Heart right ventricle (tissue), 16 donors: Measurements from ENCODE around the gene JAK3. TPM values are rescaled to one million over a fixed set of nuclear protein-coding genes. Genes with fewer than 3 reads are reported as not detected.

Experiments used
- ATAC-seq, 8 donors: fragments of 200-7000 bp; cut with Tn5 transposase; one replicate each; pipeline ENCODE4 v1.9.1; 2020; ENCODE audit warnings: mild to moderate bottlenecking in 8 of 8, moderate library complexity in 8 of 8, moderate number of reproducible peaks in 1 of 8
- DNase-seq, 2 donors: peaks; one replicate each; pipeline ENCODE4 v3.0.0-alpha.2; 2020
- H3K27ac ChIP-seq, 10 donors: fragments of 200-600 bp; sonication (generic) in 2 of 10; one replicate each; pipeline versions ENCODE4 v1.5.0 to v1.8.0; 2020 to 2022; ENCODE audit warnings: mild to moderate bottlenecking in 3 of 10
- H3K27me3 ChIP-seq, 7 donors: fragments of 200-600 bp; one replicate each; pipeline ENCODE4 v1.8.0; 2021 to 2022; ENCODE audit warnings: mild to moderate bottlenecking in 2 of 7
- H3K36me3 ChIP-seq, 9 donors: fragments of 200-600 bp; sonication (generic) in 1 of 9; one replicate each; pipeline versions ENCODE4 v1.5.0 to v1.8.0; 2020 to 2022; ENCODE audit warnings: mild to moderate bottlenecking in 2 of 9
- H3K4me1 ChIP-seq, 9 donors: fragments of 200-600 bp; sonication (generic) in 1 of 9; one replicate each; pipeline versions ENCODE4 v1.5.0 to v1.8.0; 2020 to 2022; ENCODE audit warnings: mild to moderate bottlenecking in 4 of 9
- H3K4me3 ChIP-seq, 10 donors: fragments of 200-600 bp; sonication (generic) in 2 of 10; one replicate each; pipeline versions ENCODE4 v1.5.0 to v1.8.0; 2020 to 2022; ENCODE audit warnings: mild to moderate bottlenecking in 7 of 10, moderate library complexity in 2 of 10
- H3K9me3 ChIP-seq, 11 donors: fragments of 200-600 bp in 10 of 11; sonication (generic) in 2 of 11; one replicate each; pipeline versions ENCODE4 v1.5.0 to v1.8.0; 2013 to 2022; ENCODE audit warnings: mild to moderate bottlenecking in 2 of 11, control low read depth in 1 of 11, moderate library complexity in 1 of 11
- CTCF ChIP-seq, 9 donors: fragments of 200-600 bp; sonication (generic) in 2 of 9; IDR thresholded peaks; one replicate each; pipeline versions ENCODE4 v1.5.0 to v1.8.0; 2021 to 2022; ENCODE audit warnings: antibody characterized with exemption in 9 of 9, mild to moderate bottlenecking in 5 of 9, moderate library complexity in 1 of 9
- WGBS, 2 donors: extraction: QIAGEN DNeasy Blood & Tissue Kit; methylation state at CpG; one replicate each; pipeline ENCODE4 v1.1.7; 2013; ENCODE audit warnings: inconsistent platforms in 1 of 2; 5-methylcytosine and 5-hydroxymethylcytosine counted together
- intact Hi-C, 10 donors: fragments of 100-400 bp; cut with DNase I; formaldehyde crosslinking; loops; one replicate each; pipeline versions ENCODE4 v1.11.1 to v1.14.2; 2022
- polyA plus RNA-seq, 2 donors: library from polyadenylated mRNA; stranded (reverse); fragments of 200-250 nt; gene quantifications; one replicate each; pipeline ENCODE4 v1.2.3, GENCODE V29; 2013
- total RNA-seq, 10 donors: library from RNA; stranded (reverse); fragmentation: NEBNext Ultra II Directional in 3 of 10; extraction: Animal tissue kit (Norgen Biotek cat#: 25700) in 3 of 10; gene quantifications; one replicate each; pipeline versions ENCODE4 v1.2.1 to v1.2.4, GENCODE V29; 2021 to 2023
- donor health status: Arrhythmogenic right ventricular cardiomyopathy.
- donor health status: ischemic (EF 13 %, LVEDD 7.1; RV severe dilation, severe dysfunction).
- donor health status: healthy with polysubstance abuse.
- donor health status: DM: no; HTN: yes; CAD: no.
- donor health status: DM: no; HTN: no; CAD: no.
- donor health status: ischemic (EF 25% LVEDD 6.9; RV normal size, moderate dysfunction).
- donor health status: ischemic (EF 25% LVEDD 5.7; RV mildly dilated, moderate dysfunction).
- donor health status: healthy.
- donor health status: DM: yes; HTN: yes; CAD: no.
- donor health status: Ischemic cardiomyopathy.
- donor health status: ischemic (EF 35%, LVEDD 5.7; RV mildly dilated, moderate dysfunction).
- donor health status: nonischemic (EF 11% LVEDD 7.7; RV severe dilation, severe dysfunction).
- donor health status: DM: yes; HTN: yes; CAD: no.
- donor health status: PGD.
- donor health status: ischemic (EF 29% LVEDD 5.4; RV normal size, mild dysfunction).
- donor health status: nonischemic (EF 23%, LVEDD 6.1; RV moderate dilation, normal function).

Gene JAK3
- total and polyA plus RNA-seq, 12 donors = 0.59 to 16.9 (median 1.6) TPM

DNA sequence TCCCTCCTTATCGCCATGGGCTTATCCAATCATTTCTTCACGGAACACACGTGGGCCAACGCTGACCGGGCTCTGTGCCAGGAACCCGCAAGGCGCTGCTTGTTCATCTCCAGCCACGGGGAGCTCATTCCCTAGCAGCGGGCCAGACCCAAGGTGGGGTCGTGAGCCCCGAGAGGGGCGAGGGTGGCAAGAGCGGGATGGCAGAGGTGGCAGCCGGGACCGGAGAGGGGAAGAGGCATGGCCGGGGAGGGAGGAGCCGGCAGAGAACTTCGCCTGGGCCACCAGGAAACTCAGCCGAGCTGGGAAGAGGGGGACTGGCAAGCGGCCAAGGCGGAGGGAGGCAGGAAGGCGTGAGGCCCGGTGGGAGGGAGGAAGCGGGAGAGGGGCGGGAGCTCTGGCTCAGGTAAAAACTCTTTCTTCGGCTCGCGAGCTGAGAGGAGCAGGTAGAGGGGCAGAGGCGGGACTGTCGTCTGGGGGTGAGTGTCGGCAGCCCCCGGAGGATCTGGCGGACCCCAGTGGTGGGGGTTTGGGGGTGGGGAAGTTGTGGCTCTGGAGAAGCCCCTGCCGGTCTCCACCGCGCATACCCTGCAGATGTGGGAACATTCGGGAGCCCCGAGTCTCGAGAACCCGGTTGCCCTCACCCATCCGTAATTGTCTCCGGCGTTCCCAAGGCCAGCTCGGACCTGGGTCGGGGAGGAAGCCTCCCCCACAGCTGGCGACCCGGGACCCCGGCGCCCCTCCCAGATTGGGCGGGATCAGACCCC, 52.9 kb downstream of the JAK3 start, which contains the start of gene B3GNT3:
Gene B3GNT3, plus strand, starts transcription at position 408 of the 764 bp plus-strand sequence. CDS start 12,670 bp downstream, outside the sequence.
- Histone ChIP-seq H3K27me3 (peaks cover 0 to 82% (median 61%) of the 10 kb centered on the region in 7 donors), H3K9me3 (no peaks in the 10 kb centered on the region), H3K27ac (no peak within 1 kb of the TSS), H3K4me1 (peaks cover 0 to 19% (median 0%) of the 10 kb centered on the region in 9 donors), H3K4me3 (peak within 1 kb of the TSS in 1 of 10 donors; percentile 34), H3K36me3 (no peaks in the 10 kb centered on the region)
- no peak for ATAC-seq
- TF ChIP-seq CTCF (IDR thresholded peaks at IDR 0.05) = no peak
- 4 to 7% methylated on average over 49 to 50 of the region's 50 CpGs for WGBS, 2 donors
- peak in 1 of 2 donors; percentile 34 for DNase-seq
- intact Hi-C loops = loop anchor here in 1 of 10 donors (5.0 kb wide), 1 partner anchor 363 kb away; no protein-coding TSS in a partner anchor

DNA sequence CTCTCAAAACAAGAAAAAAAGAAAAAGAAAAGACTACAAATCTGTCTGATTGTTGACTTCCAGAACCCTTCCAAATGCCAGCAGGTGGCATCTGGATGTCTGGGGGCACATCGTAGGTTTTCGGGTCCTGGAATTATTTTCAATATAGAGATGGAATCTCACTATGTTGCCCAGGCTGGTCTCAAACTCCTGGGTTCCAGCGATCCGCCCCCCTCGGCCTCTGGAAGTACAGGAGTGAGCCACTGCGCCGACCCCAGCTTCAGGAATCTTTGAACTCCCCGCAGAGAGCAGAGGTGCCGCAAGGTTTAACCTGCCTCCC, 53.4 kb downstream of the JAK3 start:
- 38 to 51% methylated on average over 9 of the region's 9 CpGs for WGBS, 2 donors
- intact Hi-C loops = loop anchor here in 1 of 10 donors (5.0 kb wide), 1 partner anchor 362 kb away; no protein-coding TSS in a partner anchor
- TF ChIP-seq CTCF (IDR thresholded peaks at IDR 0.05) = no peak
- peaks cover 0 to 19% (median 0%) of the 10 kb centered on the region in 9 donors for H3K4me1 ChIP-seq
- no peak overlapping the region for H3K27ac ChIP-seq
- DNase-seq = no peak
- peak overlapping the region in 1 of 10 donors; percentile 34 for H3K4me3 ChIP-seq
- no peak for ATAC-seq
- no peaks in the 10 kb centered on the region for H3K36me3 ChIP-seq
- H3K27me3 ChIP-seq = peaks cover 0 to 77% (median 58%) of the 10 kb centered on the region in 7 donors
- no peaks in the 10 kb centered on the region for H3K9me3 ChIP-seq

DNA sequence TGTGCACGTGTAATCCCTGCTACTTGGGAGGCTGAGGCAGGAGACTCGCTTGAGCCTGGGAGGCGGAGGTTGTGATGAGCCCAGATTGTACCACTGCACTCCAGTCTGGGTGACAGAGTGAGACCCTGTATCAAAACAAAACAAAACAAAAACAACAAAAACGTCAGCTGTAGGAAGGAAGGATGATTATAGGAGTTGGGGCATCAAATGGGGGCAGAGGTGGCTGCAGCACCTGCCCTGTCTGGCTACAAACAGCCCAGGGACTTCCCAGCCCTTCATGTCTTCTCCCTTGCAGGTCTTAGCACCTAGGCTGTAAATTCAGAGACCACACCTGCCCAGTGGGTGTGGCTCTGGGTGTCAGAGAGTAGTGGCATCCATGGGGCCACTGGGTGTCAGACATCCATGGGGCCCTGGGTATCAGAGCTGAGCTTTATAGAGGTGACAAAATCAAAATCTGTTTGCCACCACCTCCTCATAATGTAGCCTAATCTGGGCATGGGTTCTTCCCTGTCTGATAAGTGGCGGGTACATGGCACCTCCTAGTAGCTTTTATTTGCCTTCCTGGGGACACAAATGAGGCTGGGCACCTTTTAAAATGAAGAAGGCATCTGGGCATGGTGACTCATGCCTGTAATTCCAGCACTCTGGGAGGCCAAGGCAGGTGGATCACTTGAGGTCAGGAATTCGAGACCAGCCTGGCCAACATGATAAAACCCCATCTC, 57.6 kb downstream of the JAK3 start:
- Histone ChIP-seq H3K4me1 (peaks cover 0 to 16% (median 0%) of the 10 kb centered on the region in 9 donors), H3K36me3 (peaks cover 0 to 4% (median 0%) of the 10 kb centered on the region in 9 donors), H3K27ac (no peak overlapping the region), H3K9me3 (no peaks in the 10 kb centered on the region), H3K27me3 (peaks cover 0 to 40% (median 27%) of the 10 kb centered on the region in 7 donors), H3K4me3 (no peak overlapping the region)
- TF ChIP-seq CTCF (IDR thresholded peaks at IDR 0.05) = no peak
- 67 to 72% methylated on average over 6 of the region's 6 CpGs for WGBS, 2 donors
- intact Hi-C loops = loop anchor here in 1 of 10 donors (5.0 kb wide), 1 partner anchor 358 kb away; no protein-coding TSS in a partner anchor
- no peak for ATAC-seq
- DNase-seq = no peak

DNA sequence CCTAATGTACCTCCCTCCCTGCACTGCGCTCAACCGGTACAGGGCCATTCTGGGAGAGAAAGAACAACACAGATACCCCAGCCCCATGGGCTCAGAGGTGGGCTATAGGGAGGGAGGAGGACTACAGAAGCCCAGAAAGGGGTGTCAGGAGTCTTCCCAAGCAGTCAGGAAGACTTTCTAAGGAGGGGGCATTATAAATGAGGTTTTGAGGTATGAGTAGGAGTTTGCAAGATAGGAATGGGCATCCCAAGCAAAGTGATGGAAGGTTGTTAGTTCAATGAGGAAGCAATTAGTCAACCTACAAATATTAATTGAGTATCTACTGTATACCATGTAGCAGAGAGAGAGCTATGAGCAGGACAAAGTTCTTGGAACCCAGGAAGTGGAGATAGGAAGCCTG, 59.1 kb downstream of the JAK3 start:
- no peak for TF ChIP-seq CTCF (IDR thresholded peaks at IDR 0.05)
- Histone ChIP-seq H3K4me1 (peaks cover 0 to 10% (median 0%) of the 10 kb centered on the region in 9 donors), H3K4me3 (no peak overlapping the region), H3K36me3 (peaks cover 0 to 12% (median 0%) of the 10 kb centered on the region in 9 donors), H3K9me3 (no peaks in the 10 kb centered on the region), H3K27ac (no peak overlapping the region), H3K27me3 (peaks cover 0 to 24% (median 11%) of the 10 kb centered on the region in 7 donors)
- 80 to 90% methylated on average over 2 of the region's 2 CpGs for WGBS, 2 donors
- ATAC-seq (no peak), DNase-seq (no peak)
- intact Hi-C loops = loop anchor here in 2 of 10 donors (10.0 kb wide), 1 partner anchor 66 kb away; the partner anchor contains the start of gene RPL18A (in 2 of the 2)
